Sigmoid colon (tissue), 7 donors: ENCODE results near the gene SMYD3. TPM values are rescaled to one million over a fixed set of nuclear protein-coding genes. Genes with fewer than 3 reads are reported as not detected.

ENCODE experiments used
- DNase-seq: peaks from one replicate; pipeline ENCODE4 v3.0.0-alpha.2; 2019
- H3K27ac ChIP-seq, 4 donors: fragments of 200-600 bp; sonication (generic); one replicate each; pipeline ENCODE4 v1.5.1; 2016 to 2019; ENCODE audit warnings: mild to moderate bottlenecking in 1 of 4
- H3K27me3 ChIP-seq, 3 donors: fragments of 200-600 bp; sonication (generic); one replicate each; pipeline ENCODE4 v1.5.1; 2019; ENCODE audit warnings: mild to moderate bottlenecking in 1 of 3
- H3K36me3 ChIP-seq, 4 donors: fragments of 200-600 bp; sonication (generic); one replicate each; pipeline ENCODE4 v1.5.1; 2016 to 2019
- H3K4me1 ChIP-seq, 4 donors: fragments of 200-600 bp; sonication (generic); one replicate each; pipeline ENCODE4 v1.5.1; 2017 to 2019
- H3K4me3 ChIP-seq, 4 donors: fragments of 200-600 bp; sonication (generic); one replicate each; pipeline ENCODE4 v1.5.1; 2017 to 2019; ENCODE audit warnings: mild to moderate bottlenecking in 2 of 4, moderate library complexity in 1 of 4
- H3K9me3 ChIP-seq, 4 donors: fragments of 200-600 bp in 3 of 4; sonication (generic) in 3 of 4; one replicate each; pipeline versions ENCODE4 v1.5.1 to v1.6.1; 2013 to 2019
- CTCF ChIP-seq, 4 experiments: fragments of 450-650 bp in 3 of 4; fragments of 200-600 bp in 1 of 4; IDR thresholded peaks; one replicate each; pipeline ENCODE4 v1.5.1; 2016 to 2019; ENCODE audit warnings: antibody characterized with exemption in 4 of 4, mild to moderate bottlenecking in 3 of 4, moderate library complexity in 2 of 4
- EP300 ChIP-seq, 4 donors: sonication (generic); formaldehyde crosslinking; IDR thresholded peaks; one replicate each; pipeline ENCODE4 v1.6.1; 2017; ENCODE audit warnings: antibody characterized with exemption in 4 of 4
- POLR2A ChIP-seq, 2 donors: fragments of 450-650 bp; IDR thresholded peaks; one replicate each; pipeline ENCODE4 v1.6.1; 2016; ENCODE audit warnings: antibody characterized with exemption in 2 of 2, mild to moderate bottlenecking in 2 of 2, moderate library complexity in 2 of 2
- POLR2AphosphoS5 ChIP-seq, 4 donors: sonication (generic); formaldehyde crosslinking; IDR thresholded peaks; one replicate each; pipeline ENCODE4 v1.6.1; 2017; ENCODE audit warnings: antibody characterized with exemption in 4 of 4
- WGBS, 2 donors: extraction: QIAGEN DNeasy Blood & Tissue Kit; methylation state at CpG; one replicate each; pipeline ENCODE4 v1.1.7; 2013; 5-methylcytosine and 5-hydroxymethylcytosine counted together
- intact Hi-C: fragments of 100-400 bp; cut with DNase I; formaldehyde crosslinking; loops from one replicate; pipeline ENCODE4 v1.15.1; 2023
- polyA plus RNA-seq, 3 donors: library from polyadenylated mRNA; stranded (reverse); fragments of 200-250 nt; gene quantifications; one replicate each; pipeline ENCODE4 v1.2.3, GENCODE V29; 2013
- total RNA-seq, 4 donors: library from RNA; depleted of rRNA; stranded (reverse); fragments of >200 nt; gene quantifications; one replicate each; pipeline ENCODE4 v1.1.0, GENCODE V29; 2016
- donor health status: healthy with polysubstance abuse.
- donor health status: Bipolar disorder and iron deficiency.
- donor health status: healthy.

SMYD3 gene
- total and polyA plus RNA-seq, 7 donors: 8.7 to 23.8 (median 17.1) TPM

DNA sequence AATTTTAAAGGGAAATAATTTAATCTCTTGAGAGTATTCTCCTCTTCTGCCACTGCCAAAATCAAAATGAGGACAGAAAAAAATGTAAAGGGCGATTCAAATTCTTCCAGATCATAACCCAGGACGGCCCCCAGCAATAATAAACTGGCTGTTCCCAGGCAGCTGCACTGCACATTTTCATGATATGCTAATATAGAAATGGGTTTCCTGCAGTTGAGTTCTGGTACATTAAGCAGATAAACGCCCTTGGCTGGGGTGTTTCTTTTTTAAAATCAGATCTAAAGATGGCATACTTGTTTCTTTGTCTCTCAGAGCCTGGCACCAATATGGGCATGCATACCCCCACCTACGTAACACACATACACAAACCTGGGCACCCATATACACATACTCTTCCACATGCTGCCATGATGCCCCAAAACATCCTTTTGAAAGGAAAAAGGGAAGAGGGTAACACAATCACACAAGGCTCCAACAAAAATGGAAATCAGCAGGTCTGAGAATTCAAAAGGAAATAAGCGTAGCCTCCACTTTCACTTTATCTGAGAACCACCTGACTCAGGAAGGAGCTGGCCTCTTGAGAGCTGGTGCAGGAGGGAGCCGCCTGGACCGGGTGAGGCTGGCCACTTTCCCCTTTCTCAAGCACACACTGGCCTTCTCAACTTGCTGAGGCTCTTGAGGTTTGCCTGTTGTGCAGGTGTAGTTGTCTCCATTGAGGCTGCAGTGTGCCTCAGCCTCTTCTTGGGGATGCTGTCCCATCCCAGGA, 698.9 kb downstream of the SMYD3 start:
- Histone ChIP-seq H3K36me3 (no peaks in the 10 kb centered on the region), H3K27me3 (no peaks in the 10 kb centered on the region), H3K4me1 (no peaks in the 10 kb centered on the region), H3K27ac (no peak overlapping the region), H3K4me3 (no peak overlapping the region), H3K9me3 (no peaks in the 10 kb centered on the region)
- no peak for DNase-seq
- TF ChIP-seq EP300 (IDR thresholded peaks at IDR 0.05): no peak
- no peak for TF ChIP-seq POLR2A (IDR thresholded peaks at IDR 0.05)
- TF ChIP-seq POLR2AphosphoS5 (IDR thresholded peaks at IDR 0.05): no peak
- no peak for TF ChIP-seq CTCF (IDR thresholded peaks at IDR 0.05)
- intact Hi-C loops: no loop called here
- 63 to 74% methylated on average over 7 of the region's 7 CpGs for WGBS, 2 donors

- Histone ChIP-seq H3K9me3 (no peaks in the 10 kb centered on the region), H3K36me3 (no peaks in the 10 kb centered on the region), H3K27me3 (no peaks in the 10 kb centered on the region), H3K4me1 (no peaks in the 10 kb centered on the region), H3K4me3 (no peak overlapping the region), H3K27ac (no peak overlapping the region)
- no peak for TF ChIP-seq CTCF (IDR thresholded peaks at IDR 0.05)
- TF ChIP-seq POLR2AphosphoS5 (IDR thresholded peaks at IDR 0.05): no peak
- TF ChIP-seq EP300 (IDR thresholded peaks at IDR 0.05): no peak
- TF ChIP-seq POLR2A (IDR thresholded peaks at IDR 0.05): no peak
- no peak for DNase-seq
- intact Hi-C loops: no loop called here
- 76 to 87% methylated on average over 10 of the region's 10 CpGs for WGBS, 2 donors
Observed at GRCh38 chr1:245807306-245807705, 699.8 kb downstream of the SMYD3 start.

DNA sequence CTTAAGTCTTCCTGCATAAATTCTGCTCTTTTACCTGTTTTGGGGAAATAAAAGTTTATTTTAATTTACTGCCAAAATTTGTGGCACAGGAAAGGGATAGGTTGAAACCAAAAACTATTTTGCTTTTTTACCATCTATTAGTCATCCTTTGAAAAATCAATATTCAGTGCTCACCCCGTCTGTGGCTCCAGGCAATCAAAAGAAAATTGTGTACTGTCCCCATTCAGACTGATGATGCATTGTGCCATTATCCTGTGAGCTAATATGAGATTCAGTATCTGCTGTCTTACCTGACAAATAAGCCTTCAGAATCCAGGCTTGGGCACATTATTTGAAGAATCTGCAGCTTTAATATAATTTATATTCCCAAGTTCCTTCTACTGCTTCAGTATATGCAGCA, 701.5 kb downstream of the SMYD3 start:
- Histone ChIP-seq H3K36me3 (no peaks in the 10 kb centered on the region), H3K4me3 (no peak overlapping the region), H3K9me3 (no peaks in the 10 kb centered on the region), H3K27ac (no peak overlapping the region), H3K27me3 (no peaks in the 10 kb centered on the region), H3K4me1 (no peaks in the 10 kb centered on the region)
- intact Hi-C loops: no loop called here
- DNase-seq: no peak
- WGBS, 2 donors: 0 to 2% methylated on average over 1 of the region's 1 CpG
- no peak for TF ChIP-seq POLR2AphosphoS5 (IDR thresholded peaks at IDR 0.05)
- no peak for TF ChIP-seq POLR2A (IDR thresholded peaks at IDR 0.05)
- TF ChIP-seq EP300 (IDR thresholded peaks at IDR 0.05): no peak
- no peak for TF ChIP-seq CTCF (IDR thresholded peaks at IDR 0.05)

DNA sequence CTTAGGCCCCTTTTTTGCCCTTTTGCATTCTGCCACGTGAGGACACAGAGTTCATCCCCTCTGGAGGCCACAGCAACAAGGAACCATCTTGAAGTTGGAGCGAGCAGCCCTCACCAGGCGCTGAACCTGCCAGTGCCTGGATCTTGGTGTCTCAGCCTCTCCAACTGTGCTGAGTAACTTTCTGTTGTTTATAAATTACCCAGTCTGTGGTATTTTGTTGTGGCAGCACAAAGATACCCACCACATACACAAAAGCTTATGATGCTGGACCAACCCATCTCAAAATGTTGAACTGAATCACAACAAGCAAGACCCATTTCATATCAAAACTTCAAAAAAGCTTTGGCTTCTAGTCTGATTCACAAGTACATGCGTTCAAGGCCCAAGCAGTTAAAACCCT, 702.4 kb downstream of the SMYD3 start:
- DNase-seq: no peak
- Histone ChIP-seq H3K27ac (no peak overlapping the region), H3K27me3 (no peaks in the 10 kb centered on the region), H3K4me1 (no peaks in the 10 kb centered on the region), H3K36me3 (no peaks in the 10 kb centered on the region), H3K9me3 (no peaks in the 10 kb centered on the region), H3K4me3 (no peak overlapping the region)
- no peak for TF ChIP-seq EP300 (IDR thresholded peaks at IDR 0.05)
- TF ChIP-seq POLR2AphosphoS5 (IDR thresholded peaks at IDR 0.05): no peak
- no peak for TF ChIP-seq POLR2A (IDR thresholded peaks at IDR 0.05)
- TF ChIP-seq CTCF (IDR thresholded peaks at IDR 0.05): no peak
- intact Hi-C loops: no loop called here
- 90 to 93% methylated on average over 4 of the region's 4 CpGs for WGBS, 2 donors

DNA sequence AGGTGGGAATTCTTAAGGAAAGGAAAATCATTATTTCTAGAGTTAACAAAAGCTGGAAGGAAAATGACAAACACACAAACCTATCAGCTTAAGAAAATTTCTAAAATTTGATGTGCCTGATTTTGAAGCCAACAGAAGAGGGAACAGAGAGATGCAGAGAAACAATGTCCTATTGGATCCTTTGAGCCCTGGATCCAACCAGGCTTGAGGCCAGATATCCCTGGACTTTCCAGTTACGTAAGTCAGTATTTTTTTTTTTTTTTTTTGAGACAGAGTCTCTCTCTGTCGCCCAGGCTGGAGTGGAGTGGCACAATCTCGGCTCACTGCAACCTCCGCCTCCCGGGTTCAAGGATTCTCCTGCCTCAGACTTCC, 703.4 kb downstream of the SMYD3 start:
- WGBS, 2 donors: 87 to 98% methylated on average over 5 of the region's 5 CpGs
- intact Hi-C loops: no loop called here
- no peak for DNase-seq
- no peaks in the 10 kb centered on the region for H3K9me3 ChIP-seq
- no peaks in the 10 kb centered on the region for H3K4me1 ChIP-seq
- H3K27me3 ChIP-seq: no peaks in the 10 kb centered on the region
- no peaks in the 10 kb centered on the region for H3K36me3 ChIP-seq
- H3K27ac ChIP-seq: no peak overlapping the region
- no peak for TF ChIP-seq POLR2AphosphoS5 (IDR thresholded peaks at IDR 0.05)
- no peak for TF ChIP-seq POLR2A (IDR thresholded peaks at IDR 0.05)
- no peak for TF ChIP-seq CTCF (IDR thresholded peaks at IDR 0.05)
- no peak for TF ChIP-seq EP300 (IDR thresholded peaks at IDR 0.05)
- H3K4me3 ChIP-seq: no peak overlapping the region
